IMR-90 (cell line): ENCODE results near the gene PXK. TPM values are rescaled to one million over a fixed set of nuclear protein-coding genes. Genes with fewer than 3 reads are reported as not detected.

ENCODE experiments used
- ATAC-seq: fragments of 200-7000 bp; cut with Tn5 transposase; 2 replicates; pipeline ENCODE4 v1.9.1; 2020; ENCODE audit warnings: low read depth, mild to moderate bottlenecking, moderate library complexity
- BruUV-seq: library from RNA; stranded (reverse); fragments of 400-500 nt; replicated peaks from 2 replicates; lab custom pipeline; 2021; lab: Mats Ljungman, UMichigan
- CTCF ChIA-PET: fragments of 300-600 bp; formaldehyde crosslinking; extraction: SDS; loops from one replicate; lab custom pipeline; 2021; ENCODE audit warnings: antibody characterized with exemption; lab: Yijun Ruan, JAX
- POLR2A ChIA-PET: fragments of 300-600 bp; sonication (Branson Sonifier 250); formaldehyde crosslinking; loops from one replicate; lab custom pipeline; 2022; ENCODE audit warnings: antibody characterized with exemption; ENCODE audit not compliant: unreplicated experiment; lab: Charles Lee
- DNase-seq: peaks from one replicate; pipeline ENCODE4 v3.0.0; 2013
- H2AFZ ChIP-seq: replicated peaks from 2 replicates; pipeline ENCODE3; 2013; ENCODE audit warnings: low read length, mild to moderate bottlenecking; ENCODE audit not compliant: poor library complexity
- H2AK5ac ChIP-seq: 2 replicates; pipeline ENCODE4 v1.6.1; 2013; ENCODE audit warnings: low read depth, low read length, inconsistent platforms
- H2AK9ac ChIP-seq: replicated peaks from 2 replicates; pipeline ENCODE3; 2013; ENCODE audit warnings: mild to moderate bottlenecking, low read depth, low read length, moderate library complexity; ENCODE audit not compliant: poor library complexity
- H2BK120ac ChIP-seq: 2 replicates; pipeline ENCODE4 v1.6.1; 2013; ENCODE audit warnings: low read depth, low read length, inconsistent platforms
- H2BK15ac ChIP-seq: 3 replicates; pipeline ENCODE4 v1.6.1; 2013; ENCODE audit warnings: low read depth, low read length, inconsistent platforms
- H2BK20ac ChIP-seq: 2 replicates; pipeline ENCODE4 v1.6.1; 2013; ENCODE audit warnings: low read depth, mild to moderate bottlenecking, inconsistent platforms, low read length, moderate library complexity
- H2BK5ac ChIP-seq: 2 replicates; pipeline ENCODE4 v1.6.1; 2013; ENCODE audit warnings: mild to moderate bottlenecking, low read depth, low read length, inconsistent platforms; ENCODE audit not compliant: poor library complexity, severe bottlenecking
- H3K14ac ChIP-seq: replicated peaks from 2 replicates; pipeline ENCODE4 v1.6.1; 2013; ENCODE audit warnings: low read depth, low read length, inconsistent platforms
- H3K18ac ChIP-seq: 2 replicates; pipeline ENCODE4 v1.6.1; 2013; ENCODE audit warnings: low read depth, low read length, control low read depth
- H3K23ac ChIP-seq: 2 replicates; pipeline ENCODE4 v1.6.1; 2013; ENCODE audit warnings: low read depth, low read length, inconsistent platforms
- H3K27ac ChIP-seq: 2 replicates; pipeline ENCODE4 v1.5.1; 2013; ENCODE audit warnings: mild to moderate bottlenecking, control low read depth, low read length; ENCODE audit not compliant: insufficient read depth
- H3K27me3 ChIP-seq: 2 replicates; pipeline ENCODE4 v1.6.1; 2013; ENCODE audit warnings: low read length; ENCODE audit not compliant: control insufficient read depth, insufficient read depth
- H3K36me3 ChIP-seq: 2 replicates; pipeline ENCODE4 v1.6.1; 2013; ENCODE audit warnings: low read length, mixed read lengths; ENCODE audit not compliant: control insufficient read depth, insufficient read depth
- H3K4ac ChIP-seq: 2 replicates; pipeline ENCODE4 v1.6.1; 2013; ENCODE audit warnings: low read depth, low read length, inconsistent platforms
- H3K4me1 ChIP-seq: 2 replicates; pipeline ENCODE4 v1.6.1; 2013; ENCODE audit warnings: low read length, mixed read lengths; ENCODE audit not compliant: control insufficient read depth, insufficient read depth
- H3K4me2 ChIP-seq: 2 replicates; pipeline ENCODE4 v1.6.1; 2013; ENCODE audit warnings: low read depth, mild to moderate bottlenecking, control low read depth, low read length, moderate library complexity
- H3K4me3 ChIP-seq: 2 replicates; pipeline ENCODE4 v1.5.1; 2013; ENCODE audit warnings: low read depth, mild to moderate bottlenecking, control low read depth, low read length, moderate library complexity; ENCODE audit not compliant: insufficient read depth
- H3K56ac ChIP-seq: 2 replicates; pipeline ENCODE4 v1.6.1; 2013; ENCODE audit warnings: low read length, inconsistent platforms; ENCODE audit not compliant: insufficient read depth; ENCODE audit errors: extremely low read depth
- H3K79me1 ChIP-seq, 2 experiments: 2 replicates each; pipeline ENCODE4 v1.6.1; 2013; ENCODE audit warnings: low read length in 2 of 2, inconsistent platforms in 1 of 2, low read depth in 1 of 2
- H3K9ac ChIP-seq: 2 replicates; pipeline ENCODE4 v1.6.1; 2013; ENCODE audit warnings: low read depth, low read length, control low read depth
- H3K9me1 ChIP-seq: 2 replicates; pipeline ENCODE4 v1.6.1; 2013; ENCODE audit warnings: low read length, inconsistent platforms; ENCODE audit not compliant: insufficient read depth
- H3K9me3 ChIP-seq: 2 replicates; pipeline ENCODE4 v1.6.1; 2013; ENCODE audit warnings: low read length; ENCODE audit not compliant: control insufficient read depth, insufficient read depth
- H4K20me1 ChIP-seq: 2 replicates; pipeline ENCODE4 v1.6.1; 2013; ENCODE audit warnings: low read length, inconsistent platforms; ENCODE audit not compliant: insufficient read depth
- H4K5ac ChIP-seq: 2 replicates; pipeline ENCODE4 v1.6.1; 2013; ENCODE audit warnings: mild to moderate bottlenecking, low read depth, low read length, control low read depth
- H4K8ac ChIP-seq, 2 experiments: 2 replicates each; pipeline ENCODE4 v1.6.1; 2013; ENCODE audit warnings: low read depth in 2 of 2, low read length in 2 of 2, control low read depth in 1 of 2, inconsistent platforms in 1 of 2
- H4K91ac ChIP-seq: 2 replicates; pipeline ENCODE4 v1.6.1; 2013; ENCODE audit warnings: low read depth, low read length, inconsistent platforms; ENCODE audit not compliant: insufficient read depth
- BHLHE40 ChIP-seq: fragments of 150-350 bp; IDR thresholded peaks from 2 replicates; pipeline ENCODE4 v1.6.1; 2016; ENCODE audit warnings: mild to moderate bottlenecking, low read depth, low read length
- CEBPB ChIP-seq: IDR thresholded peaks from 2 replicates; pipeline ENCODE4 v1.6.1; 2012; ENCODE audit warnings: low read depth, low read length, improper control_type of control experiment
- CHD1 ChIP-seq: IDR thresholded peaks from 2 replicates; pipeline ENCODE4 v1.6.1; 2012; ENCODE audit warnings: low read depth, low read length, improper control_type of control experiment
- FOS ChIP-seq: fragments of 150-350 bp; IDR thresholded peaks from 2 replicates; pipeline ENCODE4 v1.6.1; 2016; ENCODE audit warnings: low read depth, low read length
- MAFK ChIP-seq: IDR thresholded peaks from 2 replicates; pipeline ENCODE4 v1.6.1; 2012; ENCODE audit warnings: low read depth, low read length, improper control_type of control experiment
- MXI1 ChIP-seq: IDR thresholded peaks from 2 replicates; pipeline ENCODE4 v1.6.1; 2012; ENCODE audit warnings: low read depth, mild to moderate bottlenecking, low read length, moderate library complexity, borderline replicate concordance
- NFE2L2 ChIP-seq: fragments of 150-350 bp; IDR thresholded peaks from 2 replicates; pipeline ENCODE4 v1.6.1; 2016; ENCODE audit warnings: low read depth, mild to moderate bottlenecking, low read length
- POLR2A ChIP-seq: IDR thresholded peaks from 2 replicates; pipeline ENCODE4 v1.6.1; 2012; ENCODE audit warnings: mild to moderate bottlenecking, low read depth, low read length
- RAD21 ChIP-seq: IDR thresholded peaks from 2 replicates; pipeline ENCODE4 v1.6.1; 2012; ENCODE audit warnings: low read length, improper control_type of control experiment
- RCOR1 ChIP-seq: IDR thresholded peaks from 2 replicates; pipeline ENCODE4 v1.6.1; 2012; ENCODE audit warnings: mild to moderate bottlenecking, low read length, improper control_type of control experiment; ENCODE audit not compliant: insufficient replicate concordance
- RFX5 ChIP-seq: IDR thresholded peaks from 2 replicates; pipeline ENCODE4 v1.8.0; 2012; ENCODE audit warnings: low read depth, mild to moderate bottlenecking, low read length, moderate library complexity
- SMC3 ChIP-seq: fragments of 150-350 bp; IDR thresholded peaks from 2 replicates; pipeline ENCODE4 v1.6.1; 2016; ENCODE audit warnings: low read depth, mild to moderate bottlenecking, antibody characterized with exemption, low read length, moderate library complexity
- WGBS, 2 experiments: methylation state at CpG; one replicate each; pipeline versions ENCODE4 v1.1.5 to v1.1.7; 2013; ENCODE audit warnings: missing lambda C conversion rate in 2 of 2; ENCODE audit not compliant: insufficient read length in 1 of 2; ENCODE audit errors: extremely low coverage in 2 of 2; 5-methylcytosine and 5-hydroxymethylcytosine counted together
- dilution Hi-C: fragments of 300-500 bp; cut with HindIII; formaldehyde crosslinking; loops from one replicate; pipeline ENCODE4 v1.14.3; 2018; ENCODE audit warnings: low sequenced_read_pairs; ENCODE audit not compliant: unreplicated experiment
- in situ Hi-C: fragments of 300-500 bp; cut with MboI; formaldehyde crosslinking; loops from 3 replicates; pipeline ENCODE4 v1.14.3; 2019; ENCODE audit warnings: low sequenced_read_pairs, inconsistent platforms, mixed read lengths
- intact Hi-C: fragments of 100-400 bp; cut with micrococcal nuclease; formaldehyde crosslinking; loops from 2 replicates; pipeline ENCODE4 v1.10.0; 2022
- polyA plus RNA-seq, 3 experiments: library from polyadenylated mRNA; depleted of rRNA; stranded (reverse); fragments of >200 nt; gene quantifications; 2 replicates each; pipeline ENCODE4 v1.2.3, GENCODE V29; 2012; ENCODE audit warnings: low replicate concordance in 1 of 3
- total RNA-seq: library from RNA; depleted of rRNA; stranded (reverse); fragments of >200 nt; gene quantifications from 2 replicates; pipeline ENCODE4 v1.2.3, GENCODE V29; 2012
- TF ChIP-seq, protein P1 (sequence below): fragments of 150-350 bp; IDR thresholded peaks from 2 replicates; pipeline ENCODE4 v1.6.1; 2016; ENCODE audit warnings: low read depth, mild to moderate bottlenecking, low read length, moderate library complexity, borderline replicate concordance
- TF ChIP-seq, protein P2 (sequence below): conservative IDR thresholded peaks from 2 replicates; pipeline ENCODE4 v1.5.1; 2012; ENCODE audit warnings: mild to moderate bottlenecking, low read depth, low read length, improper control_type of control experiment
- TF ChIP-seq, protein P3 (sequence below): fragments of 150-350 bp; IDR thresholded peaks from 2 replicates; pipeline ENCODE4 v1.6.1; 2017; ENCODE audit warnings: mild to moderate bottlenecking, antibody characterized with exemption, low read length, low read depth

The PXK gene
- total and polyA plus RNA-seq, 2 of the 4 experiments (the other 2 are of a cell fraction), result 14.3 to 17.7 TPM

DNA sequence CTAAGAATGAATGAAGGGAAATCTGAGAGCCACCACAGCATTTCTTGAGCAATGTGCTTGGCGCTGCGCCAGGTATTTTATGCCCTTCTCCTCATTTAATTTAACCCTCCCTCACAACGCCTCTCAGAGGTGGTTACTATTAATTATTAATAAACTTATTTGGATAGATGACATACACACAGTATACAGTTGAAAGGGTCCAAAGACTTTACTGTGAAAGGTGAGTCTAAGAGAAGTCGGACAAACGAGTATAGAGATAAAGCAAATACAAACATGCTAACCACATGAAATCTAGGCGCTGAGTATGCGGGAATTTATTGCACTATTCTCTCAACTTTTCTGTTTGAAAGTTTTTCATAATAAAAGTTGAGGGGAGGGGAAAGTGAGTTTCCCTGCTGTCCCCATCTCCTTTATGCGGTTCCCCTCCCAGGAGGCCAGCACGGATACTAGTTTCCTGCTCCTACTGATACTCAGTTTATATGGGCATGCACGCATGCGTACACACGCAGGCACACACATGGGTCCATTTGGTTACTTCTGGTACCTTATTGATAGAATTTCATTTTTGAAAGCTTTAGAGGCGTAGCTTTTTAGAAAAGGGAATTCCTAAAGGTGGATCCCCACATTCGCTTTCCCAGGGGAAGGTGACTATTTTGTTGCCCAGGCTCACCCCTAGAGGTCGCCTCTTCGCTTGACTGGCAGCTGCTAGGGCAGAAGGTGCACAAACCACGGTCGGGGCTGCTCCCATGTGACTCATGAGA is 130.7 kb downstream of the PXK start:
- intact Hi-C loops (loop anchor here (2.0 kb wide), 1 partner anchor 69 kb away; no protein-coding TSS in a partner anchor), dilution Hi-C loops (no loop called here), in situ Hi-C loops (no loop called here)
- Histone ChIP-seq H2BK120ac (no peak overlapping the region), H2BK20ac (no peak overlapping the region), H3K9me3 (no peaks in the 10 kb centered on the region), H3K9me1 (no peaks in the 10 kb centered on the region), H2AK5ac (no peak overlapping the region), H4K8ac (no peak overlapping the region), H3K9ac (no peak overlapping the region), H3K4me3 (no peak overlapping the region), H4K20me1 (no peaks in the 10 kb centered on the region), H3K18ac (no peak overlapping the region), H3K79me1 (no peaks in the 10 kb centered on the region), H3K14ac (no peak overlapping the region), H2AFZ (peak overlapping the region; percentile 17), H3K23ac (no peak overlapping the region), H3K36me3 (no peaks in the 10 kb centered on the region), H4K5ac (no peak overlapping the region), H2AK9ac (no peak overlapping the region), H3K4me2 (peak overlapping the region; percentile 5; the same call in 1 of the 2 replicates), H3K27me3 (no peaks in the 10 kb centered on the region), H2BK15ac (no peak overlapping the region), H3K4me1 (peaks cover 4% of the 10 kb centered on the region; the same call in 1 of the 2 replicates), H3K27ac (no peak overlapping the region), H3K4ac (no peak overlapping the region), H2BK5ac (no peak overlapping the region), H4K91ac (no peak overlapping the region), H3K56ac (no peak overlapping the region)
- ATAC-seq, result peak; percentile 95
- DNase-seq, result peak; percentile 85
- POLR2A ChIA-PET, result no interaction called here
- no TSS peak for BruUV-seq
- 20% methylated on average over 1 of the region's 18 CpGs; no CpG with 5 or more reads in 1 of the 2 experiments for WGBS, 2 experiments
- CTCF ChIA-PET, result interaction anchor here (0.5 to 1.3 kb wide), 7 partner anchors 9 to 1237 kb away, joined by 3 to 5 read pairs (median 3); partner anchors contain the start of gene KCTD6
- no peak for TF ChIP-seq BHLHE40
- TF ChIP-seq, protein P1, sequence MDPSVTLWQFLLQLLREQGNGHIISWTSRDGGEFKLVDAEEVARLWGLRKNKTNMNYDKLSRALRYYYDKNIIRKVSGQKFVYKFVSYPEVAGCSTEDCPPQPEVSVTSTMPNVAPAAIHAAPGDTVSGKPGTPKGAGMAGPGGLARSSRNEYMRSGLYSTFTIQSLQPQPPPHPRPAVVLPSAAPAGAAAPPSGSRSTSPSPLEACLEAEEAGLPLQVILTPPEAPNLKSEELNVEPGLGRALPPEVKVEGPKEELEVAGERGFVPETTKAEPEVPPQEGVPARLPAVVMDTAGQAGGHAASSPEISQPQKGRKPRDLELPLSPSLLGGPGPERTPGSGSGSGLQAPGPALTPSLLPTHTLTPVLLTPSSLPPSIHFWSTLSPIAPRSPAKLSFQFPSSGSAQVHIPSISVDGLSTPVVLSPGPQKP, result no peak
- TF ChIP-seq RCOR1, result no peak
- no peak for TF ChIP-seq CEBPB
- peak; percentile 47 for TF ChIP-seq SMC3
- no peak for TF ChIP-seq RFX5
- TF ChIP-seq, protein P2, sequence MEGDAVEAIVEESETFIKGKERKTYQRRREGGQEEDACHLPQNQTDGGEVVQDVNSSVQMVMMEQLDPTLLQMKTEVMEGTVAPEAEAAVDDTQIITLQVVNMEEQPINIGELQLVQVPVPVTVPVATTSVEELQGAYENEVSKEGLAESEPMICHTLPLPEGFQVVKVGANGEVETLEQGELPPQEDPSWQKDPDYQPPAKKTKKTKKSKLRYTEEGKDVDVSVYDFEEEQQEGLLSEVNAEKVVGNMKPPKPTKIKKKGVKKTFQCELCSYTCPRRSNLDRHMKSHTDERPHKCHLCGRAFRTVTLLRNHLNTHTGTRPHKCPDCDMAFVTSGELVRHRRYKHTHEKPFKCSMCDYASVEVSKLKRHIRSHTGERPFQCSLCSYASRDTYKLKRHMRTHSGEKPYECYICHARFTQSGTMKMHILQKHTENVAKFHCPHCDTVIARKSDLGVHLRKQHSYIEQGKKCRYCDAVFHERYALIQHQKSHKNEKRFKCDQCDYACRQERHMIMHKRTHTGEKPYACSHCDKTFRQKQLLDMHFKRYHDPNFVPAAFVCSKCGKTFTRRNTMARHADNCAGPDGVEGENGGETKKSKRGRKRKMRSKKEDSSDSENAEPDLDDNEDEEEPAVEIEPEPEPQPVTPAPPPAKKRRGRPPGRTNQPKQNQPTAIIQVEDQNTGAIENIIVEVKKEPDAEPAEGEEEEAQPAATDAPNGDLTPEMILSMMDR, result peak; percentile 71
- no peak for TF ChIP-seq CHD1
- TF ChIP-seq MAFK, result no peak
- no peak for TF ChIP-seq POLR2A
- peak; percentile 22; the same call in 1 of the 2 replicates for TF ChIP-seq MXI1
- TF ChIP-seq, protein P3, sequence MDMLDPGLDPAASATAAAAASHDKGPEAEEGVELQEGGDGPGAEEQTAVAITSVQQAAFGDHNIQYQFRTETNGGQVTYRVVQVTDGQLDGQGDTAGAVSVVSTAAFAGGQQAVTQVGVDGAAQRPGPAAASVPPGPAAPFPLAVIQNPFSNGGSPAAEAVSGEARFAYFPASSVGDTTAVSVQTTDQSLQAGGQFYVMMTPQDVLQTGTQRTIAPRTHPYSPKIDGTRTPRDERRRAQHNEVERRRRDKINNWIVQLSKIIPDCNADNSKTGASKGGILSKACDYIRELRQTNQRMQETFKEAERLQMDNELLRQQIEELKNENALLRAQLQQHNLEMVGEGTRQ, result peak; percentile 75; the same call in 1 of the 2 replicates
- TF ChIP-seq RAD21, result peak; percentile 62
- no peak for TF ChIP-seq FOS
- TF ChIP-seq NFE2L2, result no peak
